ENCODE results near the gene HAUS6.

HAUS6 gene

GRCh38 chr9:19130436-19130835, 27.7 kb upstream of the HAUS6 start:
- no peak for DNase-seq (ENCODE audit: extremely low spot score)
- POLR2A ChIA-PET: interaction anchor here (1.5 kb wide), 1 partner anchor 81 kb away, joined by 4 read pairs; the partner anchor contains the start of gene RRAGA
- TF ChIP-seq SP1 (IDR thresholded peaks at IDR 0.05): no peak
- TF ChIP-seq, protein P1, sequence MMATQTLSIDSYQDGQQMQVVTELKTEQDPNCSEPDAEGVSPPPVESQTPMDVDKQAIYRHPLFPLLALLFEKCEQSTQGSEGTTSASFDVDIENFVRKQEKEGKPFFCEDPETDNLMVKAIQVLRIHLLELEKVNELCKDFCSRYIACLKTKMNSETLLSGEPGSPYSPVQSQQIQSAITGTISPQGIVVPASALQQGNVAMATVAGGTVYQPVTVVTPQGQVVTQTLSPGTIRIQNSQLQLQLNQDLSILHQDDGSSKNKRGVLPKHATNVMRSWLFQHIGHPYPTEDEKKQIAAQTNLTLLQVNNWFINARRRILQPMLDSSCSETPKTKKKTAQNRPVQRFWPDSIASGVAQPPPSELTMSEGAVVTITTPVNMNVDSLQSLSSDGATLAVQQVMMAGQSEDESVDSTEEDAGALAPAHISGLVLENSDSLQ (IDR thresholded peaks at IDR 0.05): peak; percentile 24; the same call in 1 of the 2 replicates
- CTCF ChIA-PET: interaction anchor here (0.6 kb wide), 1 partner anchor 18 kb away, joined by 3 read pairs; no protein-coding TSS in a partner anchor

DNA sequence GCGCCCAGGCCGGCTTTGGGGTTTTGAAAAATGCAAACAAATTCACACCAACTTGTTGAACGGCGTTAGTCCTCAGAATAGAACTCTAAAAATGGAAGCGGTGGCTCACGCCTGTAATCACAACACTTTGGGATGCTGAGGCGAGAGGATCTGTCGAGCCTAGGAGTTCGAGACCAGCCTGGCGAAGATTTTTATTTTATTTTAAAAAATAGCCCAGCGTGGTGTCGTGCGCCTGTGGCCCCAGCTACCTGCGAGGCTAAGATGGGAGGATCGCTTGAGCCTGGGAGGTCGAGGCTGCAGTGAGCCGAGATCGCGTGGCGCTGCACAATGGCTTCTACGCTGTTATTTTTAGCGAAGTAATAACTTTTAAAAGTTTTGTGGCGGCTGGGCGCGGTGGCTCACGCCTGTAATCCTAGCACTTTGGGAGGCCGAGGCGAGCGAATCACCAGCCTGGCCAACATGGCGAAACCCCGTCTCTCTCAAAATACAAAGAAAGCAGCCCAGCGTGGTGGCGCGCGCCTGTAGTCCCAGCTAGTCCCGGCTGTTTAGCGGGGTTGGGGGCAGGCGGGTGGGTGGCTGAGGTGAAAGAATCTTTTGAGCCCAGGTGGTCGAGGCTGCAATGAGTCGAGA, 25.3 kb upstream of the HAUS6 start:
- DNase-seq (ENCODE audit: extremely low spot score): no peak
- POLR2A ChIA-PET: interaction anchor here (1.0 kb wide), 1 partner anchor 14 kb away, joined by 3 read pairs; no protein-coding TSS in a partner anchor
- TF ChIP-seq L3MBTL2 (conservative IDR thresholded peaks at IDR 0.05): peak; percentile 64
- TF ChIP-seq, protein P1 (IDR thresholded peaks at IDR 0.05): no peak
- no peak for TF ChIP-seq NFRKB (IDR thresholded peaks at IDR 0.05)
- TF ChIP-seq HDGF (IDR thresholded peaks at IDR 0.05; ENCODE audit: borderline replicate concordance): no peak
- CTCF ChIA-PET: interaction anchor here (1.1 kb wide), 1 partner anchor 10 kb away, joined by 3 read pairs; no protein-coding TSS in a partner anchor

DNA sequence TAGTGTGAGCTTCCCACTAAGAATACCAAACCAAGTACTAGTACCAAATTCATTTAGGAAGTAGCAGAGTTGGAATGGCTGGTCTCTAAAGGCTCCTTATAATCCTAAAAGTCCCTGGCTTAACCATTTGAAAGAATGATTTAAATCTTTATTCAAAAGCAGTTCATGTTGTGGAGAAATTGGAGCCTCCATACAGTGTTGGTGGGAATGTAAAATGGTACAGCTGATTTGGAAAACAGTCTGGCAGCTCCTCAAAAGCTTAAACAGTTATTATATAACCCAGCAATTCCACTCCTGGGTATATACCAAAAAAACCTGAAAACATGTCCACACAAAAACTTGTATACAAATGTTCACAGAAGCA, 21.7 kb upstream of the HAUS6 start:
- ChIA-PET POLR2A (no interaction called here), CTCF (interaction anchor here (1.0 kb wide), 1 partner anchor 911 kb away, joined by 4 read pairs; no protein-coding TSS in a partner anchor)
- TF ChIP-seq SUZ12 (IDR thresholded peaks at IDR 0.05) (no peak), FOXA1 (IDR thresholded peaks at IDR 0.05) (no peak), NFRKB (IDR thresholded peaks at IDR 0.05) (no peak), FOXK2 (IDR thresholded peaks at IDR 0.05) (no peak), SP1 (IDR thresholded peaks at IDR 0.05) (no peak), BHLHE40 (IDR thresholded peaks at IDR 0.05; ENCODE audit: borderline replicate concordance) (no peak), L3MBTL2 (conservative IDR thresholded peaks at IDR 0.05) (no peak), FOXM1 (IDR thresholded peaks at IDR 0.05; ENCODE audit: borderline replicate concordance) (no peak), CTBP1 (IDR thresholded peaks at IDR 0.05; ENCODE audit: borderline replicate concordance) (no peak), HDGF (IDR thresholded peaks at IDR 0.05; ENCODE audit: borderline replicate concordance) (no peak), ZNF384 (IDR thresholded peaks at IDR 0.05) (no peak), ELF4 (IDR thresholded peaks at IDR 0.05) (no peak), LEF1 (IDR thresholded peaks at IDR 0.05; ENCODE audit: borderline replicate concordance) (no peak), ARNT (IDR thresholded peaks at IDR 0.05) (no peak), TARDBP (IDR thresholded peaks at IDR 0.05) (no peak)
- TF ChIP-seq, protein P1 (IDR thresholded peaks at IDR 0.05): no peak
- no peak for DNase-seq (ENCODE audit: extremely low spot score)

DNA sequence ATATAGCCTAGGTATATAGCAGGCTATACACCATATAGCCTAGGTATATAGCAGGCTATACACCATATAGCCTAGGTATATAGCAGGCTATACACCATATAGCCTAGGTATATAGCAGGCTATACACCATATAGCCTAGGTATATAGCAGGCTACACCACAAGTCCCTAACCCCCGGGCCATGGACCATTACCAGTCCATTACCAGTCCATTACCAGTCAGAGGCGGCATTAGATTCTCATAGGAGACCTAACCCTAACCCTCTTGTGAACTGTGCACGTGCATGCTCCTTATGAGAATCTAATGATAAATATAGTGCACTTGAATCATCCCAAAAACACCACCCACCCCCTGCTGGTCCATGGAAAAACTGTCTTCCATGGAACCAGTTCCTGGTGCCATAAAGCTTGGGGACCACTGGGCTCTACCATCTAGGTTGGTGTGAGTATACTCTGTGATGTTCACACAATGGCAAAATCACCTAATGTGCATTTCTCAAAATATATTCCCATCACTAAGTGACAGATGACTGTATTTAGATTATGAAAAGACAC, 19.9 kb upstream of the HAUS6 start:
- ChIA-PET CTCF (no interaction called here), POLR2A (no interaction called here)
- no peak for TF ChIP-seq ZNF384 (IDR thresholded peaks at IDR 0.05)
- TF ChIP-seq CTBP1 (IDR thresholded peaks at IDR 0.05; ENCODE audit: borderline replicate concordance): no peak
- TF ChIP-seq ARNT (IDR thresholded peaks at IDR 0.05): no peak
- no peak for TF ChIP-seq LEF1 (IDR thresholded peaks at IDR 0.05; ENCODE audit: borderline replicate concordance)
- TF ChIP-seq, protein P1 (IDR thresholded peaks at IDR 0.05): no peak
- no peak for TF ChIP-seq SUZ12 (IDR thresholded peaks at IDR 0.05)
- TF ChIP-seq TARDBP (IDR thresholded peaks at IDR 0.05): no peak
- no peak for TF ChIP-seq SP1 (IDR thresholded peaks at IDR 0.05)
- no peak for TF ChIP-seq BHLHE40 (IDR thresholded peaks at IDR 0.05; ENCODE audit: borderline replicate concordance)
- no peak for TF ChIP-seq L3MBTL2 (conservative IDR thresholded peaks at IDR 0.05)
- TF ChIP-seq NFRKB (IDR thresholded peaks at IDR 0.05): no peak
- TF ChIP-seq HDGF (IDR thresholded peaks at IDR 0.05; ENCODE audit: borderline replicate concordance): no peak
- no peak for TF ChIP-seq FOXK2 (IDR thresholded peaks at IDR 0.05)
- TF ChIP-seq FOXM1 (IDR thresholded peaks at IDR 0.05; ENCODE audit: borderline replicate concordance): no peak
- no peak for TF ChIP-seq FOXA1 (IDR thresholded peaks at IDR 0.05)
- no peak for TF ChIP-seq ELF4 (IDR thresholded peaks at IDR 0.05)
- no peak for DNase-seq (ENCODE audit: extremely low spot score)

DNA sequence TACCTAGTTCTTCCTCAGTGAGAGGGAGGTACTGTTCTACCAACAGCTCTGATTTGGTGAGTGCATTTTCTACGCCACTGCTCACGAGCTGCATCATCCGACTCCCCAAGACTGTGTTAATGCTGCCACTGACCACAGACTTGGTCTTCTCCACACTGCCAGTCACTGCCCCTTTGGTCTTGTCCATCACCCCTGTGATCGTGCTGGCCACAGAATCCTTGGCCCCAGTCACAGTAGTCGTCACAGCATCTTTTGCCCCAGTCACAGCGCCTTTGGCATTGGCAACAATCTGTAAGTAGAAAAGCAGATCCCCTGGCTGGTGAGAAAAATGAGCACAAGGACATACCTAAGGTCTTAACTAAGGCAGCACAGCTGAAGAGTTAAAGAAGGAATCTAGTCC, 18.2 kb upstream of the HAUS6 start:
- CTCF ChIA-PET: no interaction called here
- POLR2A ChIA-PET: no interaction called here

More for the DNA sequence above, 18.2 kb upstream of the HAUS6 start:
- DNase-seq (ENCODE audit: extremely low spot score): no peak
- TF ChIP-seq FOXM1 (IDR thresholded peaks at IDR 0.05; ENCODE audit: borderline replicate concordance): no peak
- no peak for TF ChIP-seq TARDBP (IDR thresholded peaks at IDR 0.05)
- TF ChIP-seq ELF4 (IDR thresholded peaks at IDR 0.05): no peak
- no peak for TF ChIP-seq NFRKB (IDR thresholded peaks at IDR 0.05)
- TF ChIP-seq SUZ12 (IDR thresholded peaks at IDR 0.05): no peak
- TF ChIP-seq HDGF (IDR thresholded peaks at IDR 0.05; ENCODE audit: borderline replicate concordance): no peak
- TF ChIP-seq ZNF384 (IDR thresholded peaks at IDR 0.05): no peak
- TF ChIP-seq, protein P1 (IDR thresholded peaks at IDR 0.05): no peak
- TF ChIP-seq CTBP1 (IDR thresholded peaks at IDR 0.05; ENCODE audit: borderline replicate concordance): no peak
- no peak for TF ChIP-seq L3MBTL2 (conservative IDR thresholded peaks at IDR 0.05)
- no peak for TF ChIP-seq LEF1 (IDR thresholded peaks at IDR 0.05; ENCODE audit: borderline replicate concordance)

Data from HEK293T (cell line).